H9 (cell line): Measurements from ENCODE around the gene TBL1X. TPM values are rescaled to one million over a fixed set of nuclear protein-coding genes. Genes with fewer than 3 reads are reported as not detected.

Experiments
- DNase-seq: peaks from one replicate; pipeline ENCODE4 v3.0.0-alpha.2; 2017
- H2AFZ ChIP-seq: one replicate; pipeline ENCODE4 v1.6.1; 2013; ENCODE audit warnings: mild to moderate bottlenecking, low read length, control low read depth, moderate library complexity
- H2AK5ac ChIP-seq: 2 replicates; pipeline ENCODE4 v1.6.1; 2013; ENCODE audit warnings: low read length, control low read depth, mixed read lengths; ENCODE audit not compliant: insufficient read length
- H2BK120ac ChIP-seq: one replicate; pipeline ENCODE4 v1.6.1; 2013; ENCODE audit warnings: low read depth, mild to moderate bottlenecking, low read length, control low read depth, inconsistent platforms; ENCODE audit not compliant: poor library complexity, severe bottlenecking
- H2BK12ac ChIP-seq: 2 replicates; pipeline ENCODE4 v1.6.1; 2013; ENCODE audit warnings: low read length, control low read depth, mixed read lengths, low read depth; ENCODE audit not compliant: insufficient read length
- H2BK15ac ChIP-seq: 2 replicates; pipeline ENCODE4 v1.6.1; 2013; ENCODE audit warnings: low read depth, low read length, control low read depth
- H2BK20ac ChIP-seq: one replicate; pipeline ENCODE4 v1.6.1; 2013; ENCODE audit warnings: low read depth, mild to moderate bottlenecking, low read length, control low read depth, inconsistent platforms; ENCODE audit not compliant: poor library complexity, severe bottlenecking
- H2BK5ac ChIP-seq: 2 replicates; pipeline ENCODE4 v1.6.1; 2013; ENCODE audit warnings: low read length, control low read depth, mixed read lengths; ENCODE audit not compliant: insufficient read length
- H3K14ac ChIP-seq: 2 replicates; pipeline ENCODE4 v1.6.1; 2013; ENCODE audit warnings: low read length, control low read depth; ENCODE audit not compliant: insufficient read depth
- H3K18ac ChIP-seq: 2 replicates; pipeline ENCODE4 v1.6.1; 2013; ENCODE audit warnings: low read depth, mild to moderate bottlenecking, mixed read lengths, low read length, control low read depth; ENCODE audit not compliant: insufficient read length
- H3K23ac ChIP-seq: 2 replicates; pipeline ENCODE4 v1.6.1; 2013; ENCODE audit warnings: low read length, control low read depth, mixed read lengths, low read depth; ENCODE audit not compliant: insufficient read length
- H3K23me2 ChIP-seq: 2 replicates; pipeline ENCODE4 v1.6.1; 2013; ENCODE audit warnings: low read depth, mild to moderate bottlenecking, mixed read lengths, low read length, control low read depth; ENCODE audit not compliant: insufficient read length, poor library complexity, severe bottlenecking
- H3K27ac ChIP-seq: 2 replicates; pipeline ENCODE4 v1.5.1; 2013; ENCODE audit warnings: low read length, control low read depth, mixed read lengths, low read depth; ENCODE audit not compliant: insufficient read length
- H3K27me3 ChIP-seq: 2 replicates; pipeline ENCODE4 v1.6.1; 2013; ENCODE audit warnings: low read length, control low read depth, inconsistent platforms; ENCODE audit not compliant: insufficient read depth
- H3K4ac ChIP-seq: 2 replicates; pipeline ENCODE4 v1.6.1; 2013; ENCODE audit warnings: low read depth, mild to moderate bottlenecking, control low read depth, inconsistent platforms, low read length, moderate library complexity
- H3K4me1 ChIP-seq: 2 replicates; pipeline ENCODE4 v1.6.1; 2013; ENCODE audit warnings: low read length, control low read depth, inconsistent platforms; ENCODE audit not compliant: insufficient read depth
- H3K4me2 ChIP-seq: 2 replicates; pipeline ENCODE4 v1.6.1; 2013; ENCODE audit warnings: low read length, control low read depth, mixed read lengths; ENCODE audit not compliant: insufficient read length, insufficient read depth
- H3K56ac ChIP-seq: 2 replicates; pipeline ENCODE4 v1.6.1; 2013; ENCODE audit warnings: low read depth, mild to moderate bottlenecking, mixed read lengths, low read length, control low read depth; ENCODE audit not compliant: insufficient read length
- H3K79me1 ChIP-seq: 2 replicates; pipeline ENCODE4 v1.6.1; 2013; ENCODE audit warnings: low read depth, mild to moderate bottlenecking, moderate library complexity, low read length, control low read depth, inconsistent platforms; ENCODE audit not compliant: insufficient read depth, poor library complexity, severe bottlenecking
- H3K79me2 ChIP-seq: 2 replicates; pipeline ENCODE4 v1.6.1; 2013; ENCODE audit warnings: low read length, control low read depth, inconsistent platforms; ENCODE audit not compliant: insufficient read depth
- H3K9ac ChIP-seq: 2 replicates; pipeline ENCODE4 v1.6.1; 2013; ENCODE audit warnings: low read length, control low read depth, mixed read lengths; ENCODE audit not compliant: insufficient read length; ENCODE audit errors: extremely low read depth
- H3K9me3 ChIP-seq: one replicate; pipeline ENCODE4 v1.6.1; 2013; ENCODE audit warnings: low read depth, low read length, inconsistent platforms; ENCODE audit not compliant: control insufficient read depth
- H3T11ph ChIP-seq: one replicate; pipeline ENCODE4 v1.6.1; 2013; ENCODE audit warnings: mild to moderate bottlenecking, low read length, control low read depth, inconsistent platforms
- H4K20me1 ChIP-seq: one replicate; pipeline ENCODE4 v1.6.1; 2013; ENCODE audit not compliant: control insufficient read depth, insufficient read length, insufficient read depth
- H4K5ac ChIP-seq: 2 replicates; pipeline ENCODE4 v1.6.1; 2013; ENCODE audit warnings: low read depth, mild to moderate bottlenecking, mixed read lengths, low read length, control low read depth; ENCODE audit not compliant: insufficient read length
- H4K8ac ChIP-seq: replicated peaks from 2 replicates; pipeline ENCODE4 v1.6.1; 2013; ENCODE audit warnings: low read length, control low read depth, mixed read lengths, low read depth; ENCODE audit not compliant: insufficient read length
- H4K91ac ChIP-seq: 2 replicates; pipeline ENCODE4 v1.6.1; 2013; ENCODE audit warnings: low read depth, mild to moderate bottlenecking, moderate library complexity, mixed read lengths, low read length, control low read depth; ENCODE audit not compliant: insufficient read length
- H3K27ac Mint-ChIP-seq, 3 experiments: 2 replicates in 2 of 3; 3 replicates in 1 of 3; pipeline ENCODE4 v1.8.0; 2020 to 2021; ENCODE audit warnings: mixed read lengths in 3 of 3, mild to moderate bottlenecking in 1 of 3, moderate library complexity in 1 of 3
- H3K27me3 Mint-ChIP-seq: 2 replicates; pipeline ENCODE4 v1.8.0; 2021; ENCODE audit warnings: low read depth, mild to moderate bottlenecking, moderate library complexity, mixed read lengths
- H3K36me3 Mint-ChIP-seq, 3 experiments: 2 replicates in 2 of 3; 3 replicates in 1 of 3; pipeline ENCODE4 v1.8.0; 2020 to 2021; ENCODE audit warnings: low read depth in 3 of 3, mixed read lengths in 3 of 3; ENCODE audit not compliant: insufficient read depth in 1 of 3
- H3K4me1 Mint-ChIP-seq, 2 experiments: 2 replicates each; pipeline ENCODE4 v1.8.0; 2020; ENCODE audit warnings: mixed read lengths in 2 of 2
- H3K4me3 Mint-ChIP-seq, 2 experiments: 2 replicates in 1 of 2; 3 replicates in 1 of 2; pipeline ENCODE4 v1.8.0; 2020 to 2021; ENCODE audit warnings: mild to moderate bottlenecking in 2 of 2, mixed read lengths in 2 of 2, moderate library complexity in 1 of 2
- H3K9me3 Mint-ChIP-seq, 2 experiments: 2 replicates in 1 of 2; 3 replicates in 1 of 2; pipeline ENCODE4 v1.8.0; 2020; ENCODE audit warnings: mild to moderate bottlenecking in 2 of 2, mixed read lengths in 2 of 2, moderate library complexity in 1 of 2
- CTCF ChIP-seq: fragments of 200-600 bp; sonication (generic); conservative IDR thresholded peaks from 3 replicates; pipeline ENCODE4 v1.8.0; 2021; ENCODE audit warnings: antibody characterized with exemption, mild to moderate bottlenecking
- WGBS: extraction: QIAGEN DNeasy Blood & Tissue Kit; methylation state at CpG from one replicate; pipeline ENCODE4 v1.1.7; 2013; ENCODE audit warnings: missing lambda C conversion rate, low lambda C conversion rate, mixed read lengths; ENCODE audit not compliant: insufficient read length; ENCODE audit errors: extremely low coverage; 5-methylcytosine and 5-hydroxymethylcytosine counted together
- total RNA-seq: library from RNA; stranded (reverse); gene quantifications from 2 replicates; pipeline ENCODE4 v1.2.1, GENCODE V29; 2021

TBL1X gene
- total RNA-seq, 1 experiment from 2014 or later = 24.1 TPM

GRCh38 chrX:9459186-9459748 lies 5.6 kb upstream of the TBL1X start:
- peaks cover 6% of the 10 kb centered on the region; the same call in 1 of the 2 replicates for H3K27me3 Mint-ChIP-seq
- H3K27ac ChIP-seq = no peak overlapping the region
- no peak overlapping the region for H3K18ac ChIP-seq
- no peak overlapping the region for H2BK5ac ChIP-seq
- no peaks in the 10 kb centered on the region for H4K20me1 ChIP-seq
- H3K4me3 Mint-ChIP-seq = no peak overlapping the region
- no peak overlapping the region for H2AFZ ChIP-seq
- H3K4ac ChIP-seq = no peak overlapping the region
- H2AK5ac ChIP-seq = no peak overlapping the region
- no peak overlapping the region for H3K4me2 ChIP-seq
- H3K4me1 ChIP-seq = no peaks in the 10 kb centered on the region; the same call in none of the 2 replicates
- no peak overlapping the region for H2BK15ac ChIP-seq
- no peak overlapping the region for H3K23ac ChIP-seq
- no peaks in the 10 kb centered on the region for H3K79me1 ChIP-seq
- no peak overlapping the region for H3K56ac ChIP-seq
- H3K9me3 ChIP-seq = no peaks in the 10 kb centered on the region
- no peaks in the 10 kb centered on the region; a peak in 1 of 7 replicates for H3K36me3 Mint-ChIP-seq
- H3T11ph ChIP-seq = no peak overlapping the region
- no peaks in the 10 kb centered on the region for H3K79me2 ChIP-seq
- H4K91ac ChIP-seq = no peak overlapping the region
- H3K14ac ChIP-seq = no peak overlapping the region
- H3K27ac Mint-ChIP-seq = no peak overlapping the region
- peaks cover 9 to 24% of the 10 kb centered on the region in 2 experiments for H3K4me1 Mint-ChIP-seq
- no peak overlapping the region for H4K5ac ChIP-seq
- H2BK20ac ChIP-seq = no peak overlapping the region
- H4K8ac ChIP-seq = no peak overlapping the region
- no CpG with 5 or more reads among the region's 3 CpGs for WGBS
- no peak overlapping the region for H2BK12ac ChIP-seq
- H3K9me3 Mint-ChIP-seq = peaks cover 5 to 46% of the 10 kb centered on the region in 2 experiments; a peak in 3 of 5 replicates
- no peaks in the 10 kb centered on the region for H3K27me3 ChIP-seq
- no peak overlapping the region for H3K9ac ChIP-seq
- TF ChIP-seq CTCF = no peak
- H2BK120ac ChIP-seq = no peak overlapping the region
- no peak for DNase-seq
- peaks cover 4% of the 10 kb centered on the region for H3K23me2 ChIP-seq
